GM12872 (cell line): ENCODE measurements around the gene PTGER4.

ENCODE experiments used
- CTCF ChIP-seq: IDR thresholded peaks from 3 replicates; pipeline ENCODE4 v1.5.1; 2011; ENCODE audit warnings: low read depth, mild to moderate bottlenecking, low read length, moderate library complexity; ENCODE audit not compliant: insufficient read depth

PTGER4 gene

GRCh38 chr5:40714001-40714400, 34.3 kb downstream of the PTGER4 start:
- TF ChIP-seq CTCF = no peak

DNA sequence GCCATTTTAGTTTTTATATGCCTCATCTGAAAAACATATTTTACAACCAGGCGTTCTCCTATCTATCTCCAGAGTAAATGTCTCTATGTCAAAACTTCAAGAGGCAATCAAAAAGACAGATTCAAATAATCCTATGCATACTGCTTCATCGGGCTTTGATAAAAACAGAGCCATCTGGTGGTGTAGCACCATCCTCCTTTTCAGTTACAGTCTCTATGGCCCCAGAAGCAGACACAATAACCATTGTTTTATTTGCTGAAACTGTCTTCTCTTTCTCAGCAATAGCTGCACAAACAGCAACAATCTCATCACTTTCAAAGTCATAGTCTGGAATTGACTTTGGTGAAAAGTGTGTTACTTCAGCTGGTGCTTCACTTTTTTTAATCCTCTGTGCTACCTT, 36.3 kb downstream of the PTGER4 start:
- TF ChIP-seq CTCF = no peak

DNA sequence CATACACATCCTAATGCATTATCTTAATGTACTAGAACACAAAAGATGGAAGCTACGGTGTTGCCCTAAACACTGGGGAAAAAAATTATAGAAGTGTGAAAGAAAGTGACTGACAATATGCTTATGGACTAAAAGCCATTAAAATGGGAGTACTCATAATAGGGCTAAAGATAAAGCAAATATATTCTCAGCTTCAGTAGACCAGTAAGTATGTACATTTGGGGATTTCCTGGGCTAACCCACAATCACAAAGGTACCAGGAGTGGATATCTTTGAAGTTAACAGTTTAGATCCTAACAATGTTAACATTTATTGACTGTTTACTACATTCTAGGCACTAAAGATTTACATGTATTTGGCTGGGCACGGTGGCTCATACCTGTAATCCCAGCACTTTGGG, 36.9 kb downstream of the PTGER4 start:
- no peak for TF ChIP-seq CTCF

GRCh38 chr5:40717281-40717680, 37.6 kb downstream of the PTGER4 start:
- TF ChIP-seq CTCF = no peak

DNA sequence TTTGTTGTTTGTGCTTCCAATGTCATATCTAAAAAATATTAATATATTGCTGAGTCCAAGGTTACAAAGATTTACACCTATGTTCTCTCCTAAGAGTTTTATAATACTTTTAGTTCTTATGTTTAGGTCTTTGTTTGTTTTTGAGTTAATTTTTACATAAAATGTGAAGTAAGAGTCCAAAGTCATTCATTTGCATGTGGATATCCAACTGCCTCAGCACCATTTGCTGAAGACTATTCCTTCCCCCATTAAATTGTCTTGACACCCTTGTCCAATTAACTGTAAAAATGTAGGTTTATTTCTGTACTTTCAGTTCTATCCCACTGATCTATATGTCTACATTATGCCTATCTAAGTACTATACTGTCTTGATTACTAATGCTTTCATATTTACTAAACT, 40.4 kb downstream of the PTGER4 start:
- TF ChIP-seq CTCF = no peak

DNA sequence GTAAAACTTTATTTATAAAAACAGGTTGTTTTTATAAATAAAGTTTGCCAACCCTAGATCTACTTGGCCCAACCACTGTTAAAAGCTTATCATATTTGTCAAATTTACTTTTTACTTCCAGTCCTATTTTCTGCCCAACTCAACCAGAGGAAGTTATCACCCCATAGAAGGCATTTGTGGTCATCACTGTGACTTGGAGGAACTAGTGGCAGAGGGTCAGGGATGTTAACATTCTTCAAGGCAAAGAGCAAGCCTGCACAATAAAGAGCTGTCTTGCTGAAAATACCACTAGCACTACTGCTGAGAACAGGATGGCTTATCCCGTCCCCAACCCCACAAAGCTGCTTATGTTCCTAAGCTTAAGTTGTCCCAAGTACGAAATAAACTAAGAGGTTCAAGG, 53.7 kb downstream of the PTGER4 start:
- no peak for TF ChIP-seq CTCF

- no peak for TF ChIP-seq CTCF
Measured at GRCh38 chr5:40733879-40734563, 54.3 kb downstream of the PTGER4 start.
